A549 treated with CpdA at 1 μM for 4 hours (cell line): Measurements from ENCODE around the gene AGTPBP1. TPM values are rescaled to one million over a fixed set of nuclear protein-coding genes. Genes with fewer than 3 reads are reported as not detected.

Experiments used
- total RNA-seq: library from RNA; stranded (reverse); fragments of 200-300 nt; extraction: Qiagen RNA extraction; gene quantifications from 5 replicates; pipeline ENCODE4 v1.2.3, GENCODE V29; 2022; ENCODE audit warnings: low read depth

AGTPBP1 gene, protein sequence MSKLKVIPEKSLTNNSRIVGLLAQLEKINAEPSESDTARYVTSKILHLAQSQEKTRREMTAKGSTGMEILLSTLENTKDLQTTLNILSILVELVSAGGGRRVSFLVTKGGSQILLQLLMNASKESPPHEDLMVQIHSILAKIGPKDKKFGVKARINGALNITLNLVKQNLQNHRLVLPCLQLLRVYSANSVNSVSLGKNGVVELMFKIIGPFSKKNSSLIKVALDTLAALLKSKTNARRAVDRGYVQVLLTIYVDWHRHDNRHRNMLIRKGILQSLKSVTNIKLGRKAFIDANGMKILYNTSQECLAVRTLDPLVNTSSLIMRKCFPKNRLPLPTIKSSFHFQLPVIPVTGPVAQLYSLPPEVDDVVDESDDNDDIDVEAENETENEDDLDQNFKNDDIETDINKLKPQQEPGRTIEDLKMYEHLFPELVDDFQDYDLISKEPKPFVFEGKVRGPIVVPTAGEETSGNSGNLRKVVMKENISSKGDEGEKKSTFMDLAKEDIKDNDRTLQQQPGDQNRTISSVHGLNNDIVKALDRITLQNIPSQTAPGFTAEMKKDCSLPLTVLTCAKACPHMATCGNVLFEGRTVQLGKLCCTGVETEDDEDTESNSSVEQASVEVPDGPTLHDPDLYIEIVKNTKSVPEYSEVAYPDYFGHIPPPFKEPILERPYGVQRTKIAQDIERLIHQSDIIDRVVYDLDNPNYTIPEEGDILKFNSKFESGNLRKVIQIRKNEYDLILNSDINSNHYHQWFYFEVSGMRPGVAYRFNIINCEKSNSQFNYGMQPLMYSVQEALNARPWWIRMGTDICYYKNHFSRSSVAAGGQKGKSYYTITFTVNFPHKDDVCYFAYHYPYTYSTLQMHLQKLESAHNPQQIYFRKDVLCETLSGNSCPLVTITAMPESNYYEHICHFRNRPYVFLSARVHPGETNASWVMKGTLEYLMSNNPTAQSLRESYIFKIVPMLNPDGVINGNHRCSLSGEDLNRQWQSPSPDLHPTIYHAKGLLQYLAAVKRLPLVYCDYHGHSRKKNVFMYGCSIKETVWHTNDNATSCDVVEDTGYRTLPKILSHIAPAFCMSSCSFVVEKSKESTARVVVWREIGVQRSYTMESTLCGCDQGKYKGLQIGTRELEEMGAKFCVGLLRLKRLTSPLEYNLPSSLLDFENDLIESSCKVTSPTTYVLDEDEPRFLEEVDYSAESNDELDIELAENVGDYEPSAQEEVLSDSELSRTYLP
- 6.3 to 9.1 TPM (median 7.5 TPM) in 5 replicates for total RNA-seq

DNA sequence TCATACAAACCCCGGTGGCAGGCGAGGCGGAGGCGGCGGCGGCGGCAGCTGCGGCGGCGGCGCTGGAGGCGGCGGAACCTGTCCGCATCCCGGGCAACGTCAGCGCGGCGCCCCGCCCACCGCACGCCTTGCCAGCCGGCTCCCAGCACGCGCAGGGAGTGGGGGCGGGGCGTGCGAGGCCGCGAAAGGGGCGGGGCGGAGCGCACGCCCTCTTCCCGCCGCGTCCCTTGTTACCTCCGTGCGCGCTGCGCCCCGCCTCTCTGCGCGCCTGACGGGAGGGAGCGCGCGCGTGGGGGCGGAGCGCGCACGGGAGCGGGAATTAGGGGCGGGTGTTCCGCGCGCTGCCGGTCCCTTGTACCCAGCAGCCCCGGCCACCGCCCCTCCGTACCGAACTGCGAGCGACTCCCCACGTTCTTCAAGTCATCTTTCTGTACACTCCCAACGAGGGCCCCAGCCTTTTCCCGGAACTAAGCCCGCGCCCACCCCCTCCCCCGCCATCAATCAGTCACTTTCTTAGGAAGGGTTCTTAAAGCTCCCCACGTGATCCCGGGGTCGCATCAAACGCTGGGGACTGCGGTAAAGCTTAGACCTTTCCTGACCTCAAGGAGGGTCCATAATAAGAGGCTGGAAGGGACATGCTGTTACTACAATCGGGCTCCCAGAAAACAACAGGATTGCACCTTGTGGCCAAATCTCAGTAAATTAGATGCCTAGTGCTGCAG is at the start of gene AGTPBP1:
Gene AGTPBP1 (minus strand): TSS at position 80 of the 722 bp plus-strand sequence. CDS start 29,421 bp downstream, outside the sequence.

Other genes with a start within 250 kb of the AGTPBP1 start
- 24.7 to 28.9 TPM (median 27.5 TPM) in 5 replicates for gene NAA35, start 199.2 kb upstream of the AGTPBP1 start, total RNA-seq